Endodermal cell (in vitro differentiated cells): Measurements from ENCODE around the gene RND3. TPM values are rescaled to one million over a fixed set of nuclear protein-coding genes. Genes with fewer than 3 reads are reported as not detected.

Experiments
- DNase-seq: peaks from one replicate; pipeline ENCODE4 v3.0.0-alpha.2; 2017
- H3K27ac ChIP-seq: 2 replicates; pipeline ENCODE4 v1.5.1; 2013; ENCODE audit warnings: mild to moderate bottlenecking, low read depth, low read length, moderate library complexity
- H3K27me3 ChIP-seq: 2 replicates; pipeline ENCODE4 v1.6.1; 2013; ENCODE audit warnings: mild to moderate bottlenecking, low read length, moderate library complexity; ENCODE audit not compliant: insufficient read depth, control insufficient read depth, poor library complexity, severe bottlenecking
- H3K36me3 ChIP-seq: 2 replicates; pipeline ENCODE4 v1.7.0; 2013; ENCODE audit warnings: mild to moderate bottlenecking, low read length, moderate library complexity; ENCODE audit not compliant: control insufficient read depth, insufficient read depth
- H3K4me1 ChIP-seq: one replicate; pipeline ENCODE4 v1.7.0; 2013; ENCODE audit warnings: low read length; ENCODE audit not compliant: control insufficient read depth, insufficient read depth
- H3K4me3 ChIP-seq: 2 replicates; pipeline ENCODE4 v1.5.1; 2013; ENCODE audit warnings: mild to moderate bottlenecking, low read length, moderate library complexity
- H3K9ac ChIP-seq: 2 replicates; pipeline ENCODE4 v1.6.1; 2013; ENCODE audit warnings: mild to moderate bottlenecking, low read length, moderate library complexity; ENCODE audit not compliant: poor library complexity, severe bottlenecking; ENCODE audit errors: extremely low read depth
- H3K9me3 ChIP-seq: 2 replicates; pipeline ENCODE4 v1.6.1; 2013; ENCODE audit warnings: mild to moderate bottlenecking, low read length, moderate library complexity; ENCODE audit not compliant: control insufficient read depth
- H3K27ac Mint-ChIP-seq: 2 replicates; pipeline ENCODE4 v1.8.0; 2020; ENCODE audit warnings: mixed read lengths
- H3K27me3 Mint-ChIP-seq: 2 replicates; pipeline ENCODE4 v1.8.0; 2021; ENCODE audit warnings: mild to moderate bottlenecking, mixed read lengths; ENCODE audit not compliant: insufficient read depth
- H3K36me3 Mint-ChIP-seq: 2 replicates; pipeline ENCODE4 v1.8.0; 2020; ENCODE audit warnings: low read depth, mixed read lengths
- H3K4me1 Mint-ChIP-seq: 2 replicates; pipeline ENCODE4 v1.8.0; 2020; ENCODE audit warnings: mixed read lengths
- H3K4me3 Mint-ChIP-seq: 2 replicates; pipeline ENCODE4 v1.8.0; 2020; ENCODE audit warnings: mild to moderate bottlenecking, moderate library complexity, mixed read lengths
- H3K9me3 Mint-ChIP-seq: 2 replicates; pipeline ENCODE4 v1.8.0; 2020; ENCODE audit warnings: mild to moderate bottlenecking, mixed read lengths
- WGBS, 2 experiments: methylation state at CpG; one replicate each; pipeline versions ENCODE4 v1.1.5 to v1.1.7; 2013; ENCODE audit warnings: missing lambda C conversion rate in 2 of 2, mixed read lengths in 1 of 2; ENCODE audit not compliant: insufficient coverage in 1 of 2, insufficient read length in 1 of 2; 5-methylcytosine and 5-hydroxymethylcytosine counted together
- total RNA-seq, 2 donors: library from RNA; stranded (reverse); fragmentation: NEBNext Ultra II Directional in 1 of 2; extraction: Animal tissue kit (Norgen Biotek cat#: 25700) in 1 of 2; gene quantifications; 2 replicates in 1 of 2; 3 replicates in 1 of 2; pipeline ENCODE4 v1.2.1, GENCODE V29; 2021
- TF ChIP-seq, protein P1 (sequence below): fragments of 200-600 bp; sonication (generic); conservative IDR thresholded peaks from 2 replicates; pipeline ENCODE4 v1.5.0; 2021; ENCODE audit warnings: antibody characterized with exemption, mild to moderate bottlenecking

The RND3 gene
- total RNA-seq, 2 donors from 2014 or later = 1.3 to 7.8 TPM

GRCh38 chr2:150476809-150477302, 10.6 kb downstream of the RND3 start:
- Histone ChIP-seq H3K27ac (no peak overlapping the region), H3K4me3 (no peak overlapping the region), H3K27me3 (no peaks in the 10 kb centered on the region), H3K9ac (no peak overlapping the region), H3K4me1 (no peaks in the 10 kb centered on the region), H3K36me3 (no peaks in the 10 kb centered on the region), H3K9me3 (no peaks in the 10 kb centered on the region)
- Mint-ChIP-seq H3K4me1 (peaks cover 18% of the 10 kb centered on the region), H3K27ac (no peak overlapping the region), H3K9me3 (no peaks in the 10 kb centered on the region), H3K36me3 (no peaks in the 10 kb centered on the region), H3K4me3 (no peak overlapping the region), H3K27me3 (no peaks in the 10 kb centered on the region)
- WGBS, 2 experiments = 90 to 100% methylated on average over 3 to 7 of the region's 7 CpGs
- DNase-seq = no peak
- TF ChIP-seq, protein P1, sequence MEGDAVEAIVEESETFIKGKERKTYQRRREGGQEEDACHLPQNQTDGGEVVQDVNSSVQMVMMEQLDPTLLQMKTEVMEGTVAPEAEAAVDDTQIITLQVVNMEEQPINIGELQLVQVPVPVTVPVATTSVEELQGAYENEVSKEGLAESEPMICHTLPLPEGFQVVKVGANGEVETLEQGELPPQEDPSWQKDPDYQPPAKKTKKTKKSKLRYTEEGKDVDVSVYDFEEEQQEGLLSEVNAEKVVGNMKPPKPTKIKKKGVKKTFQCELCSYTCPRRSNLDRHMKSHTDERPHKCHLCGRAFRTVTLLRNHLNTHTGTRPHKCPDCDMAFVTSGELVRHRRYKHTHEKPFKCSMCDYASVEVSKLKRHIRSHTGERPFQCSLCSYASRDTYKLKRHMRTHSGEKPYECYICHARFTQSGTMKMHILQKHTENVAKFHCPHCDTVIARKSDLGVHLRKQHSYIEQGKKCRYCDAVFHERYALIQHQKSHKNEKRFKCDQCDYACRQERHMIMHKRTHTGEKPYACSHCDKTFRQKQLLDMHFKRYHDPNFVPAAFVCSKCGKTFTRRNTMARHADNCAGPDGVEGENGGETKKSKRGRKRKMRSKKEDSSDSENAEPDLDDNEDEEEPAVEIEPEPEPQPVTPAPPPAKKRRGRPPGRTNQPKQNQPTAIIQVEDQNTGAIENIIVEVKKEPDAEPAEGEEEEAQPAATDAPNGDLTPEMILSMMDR = no peak

DNA sequence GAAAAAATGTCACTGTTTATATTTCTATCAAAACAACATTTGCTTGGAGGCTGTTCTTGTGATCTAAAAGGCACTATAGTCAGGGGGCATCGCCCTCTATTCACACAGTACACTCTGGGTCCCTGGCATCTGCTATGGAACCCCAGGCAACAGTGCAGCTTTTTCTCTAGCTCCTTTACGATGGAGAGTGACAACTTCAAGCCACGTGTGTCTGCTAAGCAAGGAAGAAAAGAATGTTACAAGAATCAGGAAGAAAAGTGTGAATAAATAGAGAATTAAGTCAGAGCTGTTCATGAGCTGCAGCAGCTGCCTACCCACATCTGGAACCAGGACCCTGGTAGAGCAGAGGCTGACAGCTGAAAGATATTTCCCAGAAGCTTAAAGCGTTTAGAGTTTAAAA, 11.2 kb downstream of the RND3 start:
- TF ChIP-seq, protein P1 = no peak
- 79 to 82% methylated on average over 3 to 4 of the region's 4 CpGs for WGBS, 2 experiments
- no peak overlapping the region for H3K9ac ChIP-seq
- DNase-seq = no peak
- H3K4me3 ChIP-seq = no peak overlapping the region
- H3K27me3 Mint-ChIP-seq = no peaks in the 10 kb centered on the region
- no peaks in the 10 kb centered on the region for H3K27me3 ChIP-seq
- no peaks in the 10 kb centered on the region for H3K4me1 ChIP-seq
- H3K36me3 ChIP-seq = no peaks in the 10 kb centered on the region
- peaks cover 18% of the 10 kb centered on the region for H3K4me1 Mint-ChIP-seq
- H3K27ac ChIP-seq = no peak overlapping the region
- peaks cover under 1% of the 10 kb centered on the region for H3K36me3 Mint-ChIP-seq
- H3K4me3 Mint-ChIP-seq = no peak overlapping the region
- H3K9me3 Mint-ChIP-seq = no peaks in the 10 kb centered on the region
- no peaks in the 10 kb centered on the region for H3K9me3 ChIP-seq
- no peak overlapping the region for H3K27ac Mint-ChIP-seq

- H3K27me3 ChIP-seq = no peaks in the 10 kb centered on the region
- Mint-ChIP-seq H3K4me1 (peaks cover 25% of the 10 kb centered on the region), H3K27me3 (no peaks in the 10 kb centered on the region), H3K36me3 (peaks cover 7% of the 10 kb centered on the region), H3K9me3 (no peaks in the 10 kb centered on the region), H3K4me3 (no peak overlapping the region), H3K27ac (no peak overlapping the region)
- TF ChIP-seq, protein P1 = no peak
- 97 to 100% methylated on average over 3 to 6 of the region's 6 CpGs for WGBS, 2 experiments
- H3K4me1 ChIP-seq = no peaks in the 10 kb centered on the region
- no peaks in the 10 kb centered on the region for H3K9me3 ChIP-seq
- H3K4me3 ChIP-seq = no peak overlapping the region
- DNase-seq = no peak
- no peak overlapping the region for H3K27ac ChIP-seq
- no peaks in the 10 kb centered on the region for H3K36me3 ChIP-seq
- no peak overlapping the region for H3K9ac ChIP-seq
These were observed 11.8 kb downstream of the RND3 start for GRCh38 chr2:150475479-150476250.
